ENCODE results near the gene TCEAL5.
"Not testable (repeated sequence)": the region's sequence is repeated elsewhere in the genome, so short reads cannot be mapped to it uniquely, and the experiment has no call there.

The TCEAL5 gene

DNA sequence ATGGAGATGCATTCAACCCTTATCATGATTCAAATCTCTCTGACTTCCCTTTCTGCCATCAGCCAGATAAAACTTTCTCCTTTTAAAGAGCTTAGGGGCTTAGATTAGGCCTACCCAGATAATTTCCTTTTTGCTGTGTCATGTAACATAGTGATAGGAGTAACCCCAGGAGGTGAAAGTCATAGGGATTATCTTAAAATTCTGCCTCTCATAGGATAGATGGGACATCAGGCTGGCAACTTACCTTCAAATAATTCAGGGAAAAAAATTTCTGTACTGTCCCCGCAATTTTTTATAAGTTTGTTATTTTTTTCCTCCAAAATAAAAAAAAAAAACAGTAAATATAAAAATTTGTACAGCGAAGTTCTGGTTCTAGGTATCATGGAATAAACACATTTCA lies 40.9 kb downstream of the TCEAL5 start:
- DNase-seq (ENCODE audit: extremely low read depth in 1 of 2, low read depth in 1 of 2), result not testable (repeated sequence)

- DNase-seq (ENCODE audit: extremely low read depth in 1 of 2, low read depth in 1 of 2), result no peak
Measured at GRCh38 chrX:103234869-103235268, 41.7 kb downstream of the TCEAL5 start.

DNA sequence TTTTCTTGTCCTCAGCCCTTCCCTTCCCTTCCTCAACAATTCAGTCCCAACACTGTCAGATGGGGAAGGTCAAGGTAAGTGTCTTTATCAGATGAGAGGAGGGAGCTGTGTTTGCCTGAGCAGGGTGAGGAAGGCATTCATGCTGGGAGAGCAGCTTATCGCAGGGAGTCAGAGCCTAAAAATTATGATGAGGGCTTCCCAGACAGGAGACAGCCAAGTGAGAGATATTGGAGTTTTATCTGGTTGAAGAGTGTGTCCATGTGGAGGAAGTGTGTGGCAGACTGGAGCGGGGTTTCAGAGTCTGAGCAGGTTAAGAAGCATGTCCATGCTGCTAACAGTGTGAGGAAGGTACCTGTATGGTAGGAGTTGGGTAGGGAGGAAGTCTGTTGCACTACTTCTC lies 43.3 kb downstream of the TCEAL5 start:
- no peak for DNase-seq (ENCODE audit: extremely low read depth in 1 of 2, low read depth in 1 of 2)

DNA sequence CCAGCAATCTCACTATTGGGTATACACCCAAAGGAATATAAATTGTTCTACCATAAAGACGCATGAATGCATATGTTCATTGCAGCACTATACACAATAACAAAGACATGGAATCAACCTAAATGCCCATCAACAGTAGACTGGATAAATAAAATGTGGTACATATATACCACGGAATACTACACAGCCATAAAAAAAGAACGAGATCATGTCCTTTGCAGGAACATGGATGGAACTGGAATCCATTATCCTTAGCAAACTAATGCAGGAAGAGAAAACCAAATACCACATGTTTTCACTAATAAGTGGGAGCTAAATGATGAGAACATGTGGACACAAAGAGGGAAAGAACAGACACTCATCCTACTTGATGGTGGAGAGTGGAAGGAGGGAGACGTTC lies 50.6 kb downstream of the TCEAL5 start:
- not testable (repeated sequence) for DNase-seq (ENCODE audit: extremely low read depth in 1 of 2, low read depth in 1 of 2)

Measured in stimulated activated CD8-positive, alpha-beta memory T cell treated with anti-CD3 and anti-CD28 coated beads, Interleukin-7, amount 100 ng/mL, for 48 hours (primary cell).